NT2/D1 (cell line): ENCODE results near the gene WNK2.

ENCODE experiments used
- DNase-seq: peaks from one replicate; pipeline ENCODE4 v3.0.0-alpha.2; 2011; ENCODE audit warnings: low read depth, low spot score
- H3K27me3 ChIP-seq: 2 replicates; pipeline ENCODE4 v1.6.0; 2011; ENCODE audit warnings: mild to moderate bottlenecking; ENCODE audit not compliant: insufficient read length, insufficient read depth
- H3K36me3 ChIP-seq: 2 replicates; pipeline ENCODE4 v1.6.1; 2011; ENCODE audit warnings: mild to moderate bottlenecking, low read length, mixed read lengths; ENCODE audit not compliant: insufficient read depth, insufficient read length
- H3K4me1 ChIP-seq: 2 replicates; pipeline ENCODE4 v1.5.1; 2011; ENCODE audit not compliant: insufficient read depth, insufficient read length
- H3K4me3 ChIP-seq: 2 replicates; pipeline ENCODE4 v1.5.1; 2011; ENCODE audit warnings: low read depth; ENCODE audit not compliant: insufficient read length
- H3K9ac ChIP-seq: 2 replicates; pipeline ENCODE4 v1.6.0; 2011; ENCODE audit warnings: low read depth; ENCODE audit not compliant: insufficient read length
- H3K9me3 ChIP-seq: 2 replicates; pipeline ENCODE4 v1.5.1; 2011; ENCODE audit warnings: mild to moderate bottlenecking, low read length; ENCODE audit not compliant: insufficient read depth
- SUZ12 ChIP-seq: IDR thresholded peaks from 2 replicates; pipeline ENCODE4 v1.6.1; 2011; ENCODE audit not compliant: insufficient read length, insufficient read depth; ENCODE audit errors: extremely low read depth
- YY1 ChIP-seq: IDR thresholded peaks from 2 replicates; pipeline ENCODE4 v1.6.1; 2011; ENCODE audit not compliant: insufficient read length, insufficient read depth
- ZNF274 ChIP-seq: IDR thresholded peaks from 2 replicates; pipeline ENCODE4 v1.6.1; 2011; ENCODE audit warnings: mild to moderate bottlenecking, low read depth, low read length

The WNK2 gene

GRCh38 chr9:93369686-93370085 lies 185.7 kb downstream of the WNK2 start:
- no peaks in the 10 kb centered on the region for H3K27me3 ChIP-seq
- 0 out of 2 replicates have a peak, but pooled peaks cover 5% of the 10 kb centered on the region for H3K9me3 ChIP-seq
- TF ChIP-seq SUZ12 (no peak), YY1 (no peak), ZNF274 (no peak)
- DNase-seq = no peak
- no peaks in the 10 kb centered on the region for H3K36me3 ChIP-seq
- H3K9ac ChIP-seq = no peak overlapping the region
- no peak overlapping the region for H3K4me3 ChIP-seq
- no peaks in the 10 kb centered on the region for H3K4me1 ChIP-seq
